ENCODE results near the gene CHCHD4.

CHCHD4 gene

GRCh38 chr3:14150078-14150477 is 25.4 kb upstream of the CHCHD4 start:
- no peak for DNase-seq (ENCODE audit: low read depth in 2 of 2)

- no peak for DNase-seq (ENCODE audit: low read depth in 2 of 2)
Measured at GRCh38 chr3:14148041-14148985, 23.6 kb upstream of the CHCHD4 start.

- no peak for DNase-seq (ENCODE audit: low read depth in 2 of 2)
Measured at GRCh38 chr3:14147617-14148016, 22.9 kb upstream of the CHCHD4 start.

- no peak for DNase-seq (ENCODE audit: low read depth in 2 of 2)
Measured at GRCh38 chr3:14147066-14147435, 22.4 kb upstream of the CHCHD4 start.

- DNase-seq (ENCODE audit: low read depth in 2 of 2): no peak
Measured at GRCh38 chr3:14146381-14147065, 21.9 kb upstream of the CHCHD4 start.

GRCh38 chr3:14145670-14146380 is 21.2 kb upstream of the CHCHD4 start:
- no peak for DNase-seq (ENCODE audit: low read depth in 2 of 2)

- DNase-seq (ENCODE audit: low read depth in 2 of 2): no peak
Measured at GRCh38 chr3:14145236-14145635, 20.6 kb upstream of the CHCHD4 start.

GRCh38 chr3:14144423-14145075 is 19.9 kb upstream of the CHCHD4 start:
- DNase-seq (ENCODE audit: low read depth in 2 of 2): peak; percentile 34 to 62

- no peak for DNase-seq (ENCODE audit: low read depth in 2 of 2)
Measured at GRCh38 chr3:14143271-14144225, 18.9 kb upstream of the CHCHD4 start.

- DNase-seq (ENCODE audit: low read depth in 2 of 2): peak in 1 of 2 donors; percentile 28
Measured at GRCh38 chr3:14142567-14143270, 18.0 kb upstream of the CHCHD4 start.

- DNase-seq (ENCODE audit: low read depth in 2 of 2): no peak
Measured at GRCh38 chr3:14141602-14142341, 17.1 kb upstream of the CHCHD4 start.

GRCh38 chr3:14141144-14141543 is 16.5 kb upstream of the CHCHD4 start:
- DNase-seq (ENCODE audit: low read depth in 2 of 2): no peak

- no peak for DNase-seq (ENCODE audit: low read depth in 2 of 2)
Measured at GRCh38 chr3:14140668-14141067, 16.0 kb upstream of the CHCHD4 start.

GRCh38 chr3:14139771-14140170 is 15.1 kb upstream of the CHCHD4 start:
- no peak for DNase-seq (ENCODE audit: low read depth in 2 of 2)

GRCh38 chr3:14138878-14139655 is 14.4 kb upstream of the CHCHD4 start:
- no peak for DNase-seq (ENCODE audit: low read depth in 2 of 2)

GRCh38 chr3:14138109-14138877 is 13.6 kb upstream of the CHCHD4 start:
- DNase-seq (ENCODE audit: low read depth in 2 of 2): no peak

- DNase-seq (ENCODE audit: low read depth in 2 of 2): no peak
Measured at GRCh38 chr3:14137445-14137844, 12.8 kb upstream of the CHCHD4 start.

- DNase-seq (ENCODE audit: low read depth in 2 of 2): no peak
Measured at GRCh38 chr3:14137004-14137403, 12.3 kb upstream of the CHCHD4 start.

Data from activated CD8-positive, alpha-beta memory T cell treated with anti-CD3 and anti-CD28 coated beads for 4 hours (primary cell).